ENCODE data around the gene SIRT2. TPM values are rescaled to one million over a fixed set of nuclear protein-coding genes. Genes with fewer than 3 reads are reported as not detected.
"Not testable (repeated sequence)": the region's sequence is repeated elsewhere in the genome, so short reads cannot be mapped to it uniquely, and the experiment has no call there.

SIRT2 gene
- total RNA-seq, 1 donor from 2014 or later = 45.2 TPM

DNA sequence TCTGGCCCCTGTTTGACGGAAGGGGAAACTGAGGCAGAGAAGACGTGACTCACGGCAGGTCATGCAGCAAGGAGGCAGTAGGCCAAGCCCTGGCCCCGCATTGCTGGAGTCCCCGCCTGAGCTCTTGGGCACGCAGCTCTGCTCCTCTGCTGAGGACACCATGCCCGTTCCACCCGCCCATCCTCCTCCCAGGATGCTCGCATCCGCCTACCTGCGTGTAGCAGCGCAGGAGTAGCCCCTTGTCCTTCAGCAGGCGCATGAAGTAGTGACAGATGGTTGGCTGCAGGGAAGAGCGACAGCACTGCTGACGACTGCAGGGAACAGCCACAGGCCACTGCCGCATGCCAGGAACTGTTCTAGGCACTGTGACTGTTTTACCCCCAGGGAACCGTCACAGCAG lies 10.5 kb downstream of the SIRT2 start:
- Mint-ChIP-seq H3K4me3 (no peak overlapping the region), H3K27me3 (ENCODE audit: low read depth) (no peaks in the 10 kb centered on the region), H3K4me1 (no peaks in the 10 kb centered on the region), H3K9me3 (no peaks in the 10 kb centered on the region), H3K27ac (no peak overlapping the region), H3K36me3 (peaks cover 7% of the 10 kb centered on the region)
- TF ChIP-seq, protein P1, sequence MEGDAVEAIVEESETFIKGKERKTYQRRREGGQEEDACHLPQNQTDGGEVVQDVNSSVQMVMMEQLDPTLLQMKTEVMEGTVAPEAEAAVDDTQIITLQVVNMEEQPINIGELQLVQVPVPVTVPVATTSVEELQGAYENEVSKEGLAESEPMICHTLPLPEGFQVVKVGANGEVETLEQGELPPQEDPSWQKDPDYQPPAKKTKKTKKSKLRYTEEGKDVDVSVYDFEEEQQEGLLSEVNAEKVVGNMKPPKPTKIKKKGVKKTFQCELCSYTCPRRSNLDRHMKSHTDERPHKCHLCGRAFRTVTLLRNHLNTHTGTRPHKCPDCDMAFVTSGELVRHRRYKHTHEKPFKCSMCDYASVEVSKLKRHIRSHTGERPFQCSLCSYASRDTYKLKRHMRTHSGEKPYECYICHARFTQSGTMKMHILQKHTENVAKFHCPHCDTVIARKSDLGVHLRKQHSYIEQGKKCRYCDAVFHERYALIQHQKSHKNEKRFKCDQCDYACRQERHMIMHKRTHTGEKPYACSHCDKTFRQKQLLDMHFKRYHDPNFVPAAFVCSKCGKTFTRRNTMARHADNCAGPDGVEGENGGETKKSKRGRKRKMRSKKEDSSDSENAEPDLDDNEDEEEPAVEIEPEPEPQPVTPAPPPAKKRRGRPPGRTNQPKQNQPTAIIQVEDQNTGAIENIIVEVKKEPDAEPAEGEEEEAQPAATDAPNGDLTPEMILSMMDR (IDR thresholded peaks at IDR 0.05; ENCODE audit: unreplicated experiment) = no peak
- DNase-seq (ENCODE audit: low spot score in 2 of 2, unreplicated experiment in 2 of 2) = no peak

DNA sequence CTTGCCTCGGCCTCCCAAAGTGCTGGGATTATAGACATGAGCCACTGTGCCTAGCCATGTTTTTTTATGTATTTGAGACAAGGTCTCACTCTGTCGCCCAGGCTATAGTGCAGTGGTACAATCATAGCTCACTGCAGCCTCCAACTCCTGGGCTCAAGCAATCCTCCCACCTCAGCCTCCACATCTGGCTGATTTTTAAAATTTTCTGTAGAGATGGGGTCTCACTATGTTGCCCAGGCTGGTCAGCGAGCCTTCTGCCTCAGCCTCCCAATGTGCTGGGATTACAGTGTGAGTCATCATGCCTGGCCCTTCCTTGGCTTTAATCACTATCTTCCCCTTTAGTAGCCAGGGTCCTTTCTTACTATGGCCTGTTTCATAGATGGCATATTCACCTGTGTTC lies 14.7 kb downstream of the SIRT2 start:
- not testable (repeated sequence) for H3K27me3 Mint-ChIP-seq (ENCODE audit: low read depth); H3K4me3 Mint-ChIP-seq; H3K9me3 Mint-ChIP-seq

DNA sequence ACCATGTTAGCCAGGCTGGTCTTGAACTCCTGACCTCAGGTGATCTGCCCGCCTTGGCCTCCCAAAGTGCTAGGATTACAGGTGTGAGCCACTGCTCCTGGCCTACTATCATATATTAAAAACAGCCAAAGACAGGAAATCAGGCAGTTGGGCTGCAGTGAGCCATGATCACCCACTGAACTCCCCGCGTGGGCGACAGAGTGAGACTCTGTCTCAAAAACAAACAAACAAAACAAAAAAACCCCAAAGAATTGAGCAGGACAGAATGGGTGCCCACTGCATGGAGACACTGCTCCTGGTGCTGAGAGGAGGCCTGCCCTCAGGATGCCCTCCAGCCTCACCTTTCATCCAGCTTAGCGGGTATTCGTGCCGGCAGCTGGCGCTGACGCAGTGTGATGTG lies 16.1 kb downstream of the SIRT2 start:
- Mint-ChIP-seq H3K27me3 (ENCODE audit: low read depth) (no peaks in the 10 kb centered on the region), H3K9me3 (no peaks in the 10 kb centered on the region), H3K4me1 (peaks cover under 1% of the 10 kb centered on the region), H3K27ac (no peak overlapping the region), H3K36me3 (peaks cover 14% of the 10 kb centered on the region), H3K4me3 (no peak overlapping the region)
- no peak for DNase-seq (ENCODE audit: low spot score in 2 of 2, unreplicated experiment in 2 of 2)
- TF ChIP-seq, protein P1 (IDR thresholded peaks at IDR 0.05; ENCODE audit: unreplicated experiment) = no peak

More for the DNA sequence above, 14.7 kb downstream of the SIRT2 start:
- not testable (repeated sequence) for DNase-seq (ENCODE audit: low spot score in 2 of 2, unreplicated experiment in 2 of 2); H3K4me1 Mint-ChIP-seq; H3K27ac Mint-ChIP-seq
- peaks cover 19% of the 10 kb centered on the region for H3K36me3 Mint-ChIP-seq

DNA sequence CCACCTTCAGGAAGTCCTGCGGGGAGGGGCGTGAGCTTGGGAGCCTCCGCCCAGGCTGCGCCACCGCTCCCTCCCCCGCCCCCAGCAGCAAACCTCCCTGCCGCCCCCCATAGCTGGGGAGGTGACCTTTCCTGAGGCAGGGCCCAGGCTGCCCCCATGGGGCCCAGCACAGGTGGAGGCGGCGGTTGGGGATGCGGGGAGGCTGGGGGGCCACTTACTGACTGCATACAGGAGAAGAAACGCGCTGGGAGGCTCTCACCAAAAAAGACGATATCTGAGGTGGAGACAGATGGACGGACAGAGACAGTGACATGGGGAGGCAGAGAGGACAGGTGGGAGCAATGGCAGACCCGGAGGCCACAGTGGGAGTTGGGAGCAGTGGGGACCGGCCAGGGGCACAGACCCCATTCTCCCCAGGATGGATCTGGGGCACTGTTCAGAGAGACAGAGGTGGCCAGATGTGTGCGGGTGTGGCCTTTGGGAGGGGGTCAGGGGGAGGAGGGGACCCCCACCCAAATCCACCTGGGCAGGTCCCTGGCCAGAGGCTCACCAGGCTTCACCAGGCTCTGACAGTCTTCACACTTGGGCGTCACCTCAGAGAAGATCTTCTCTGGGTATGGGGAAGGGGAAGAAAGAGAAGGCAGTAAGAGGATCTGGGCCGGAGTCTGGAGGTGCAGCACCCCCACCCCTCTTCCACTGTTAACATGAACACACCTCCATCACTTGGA lies 18.4 kb downstream of the SIRT2 start:
- Mint-ChIP-seq H3K27ac (no peak overlapping the region), H3K4me3 (no peak overlapping the region), H3K36me3 (peaks cover 14% of the 10 kb centered on the region), H3K4me1 (peaks cover 8% of the 10 kb centered on the region), H3K9me3 (no peaks in the 10 kb centered on the region), H3K27me3 (ENCODE audit: low read depth) (no peaks in the 10 kb centered on the region)
- TF ChIP-seq, protein P1 (IDR thresholded peaks at IDR 0.05; ENCODE audit: unreplicated experiment) = no peak
- DNase-seq (ENCODE audit: low spot score in 2 of 2, unreplicated experiment in 2 of 2) = no peak

DNA sequence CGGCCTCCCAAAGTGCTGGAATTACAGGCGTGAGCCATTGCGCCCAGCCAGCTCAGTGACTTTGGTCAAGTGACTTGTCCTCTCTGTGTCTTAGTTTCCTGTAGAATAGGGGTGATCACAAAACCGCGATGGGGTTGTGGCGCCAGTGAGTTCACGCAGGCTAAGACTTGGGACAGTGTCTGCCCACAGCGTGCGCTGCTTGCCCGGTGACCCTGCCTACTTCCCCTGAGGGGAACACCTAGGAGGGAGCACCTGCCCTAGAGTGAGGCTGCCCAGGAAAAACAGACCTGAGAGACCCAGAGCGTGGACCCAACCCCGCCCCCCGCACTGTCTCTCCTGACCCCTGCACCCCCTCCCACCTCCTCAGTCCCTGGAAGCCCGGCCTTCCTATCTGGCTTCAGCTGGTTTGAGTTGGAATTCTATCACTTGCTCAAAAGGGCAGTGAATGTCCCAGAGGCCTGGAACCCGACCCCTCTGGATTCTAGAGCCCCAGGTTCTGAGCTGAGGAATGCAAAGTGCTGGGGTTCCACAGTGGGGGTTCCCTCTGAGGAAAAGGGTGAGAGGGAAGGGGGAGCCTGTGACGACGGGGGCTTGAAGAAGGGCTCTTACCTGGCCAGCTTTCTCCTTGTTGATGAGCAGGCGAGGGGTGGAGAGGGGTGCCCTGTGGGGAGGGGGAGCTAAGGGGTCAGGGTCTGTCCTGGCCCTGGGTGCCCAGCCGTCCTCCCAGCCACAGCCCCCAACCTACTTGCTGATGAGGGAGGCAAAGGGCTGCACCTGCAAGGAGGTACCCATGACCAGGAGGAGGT lies 19.1 kb downstream of the SIRT2 start:
- Mint-ChIP-seq H3K27me3 (ENCODE audit: low read depth) (no peaks in the 10 kb centered on the region), H3K4me3 (no peak overlapping the region), H3K4me1 (peaks cover 8% of the 10 kb centered on the region), H3K27ac (no peak overlapping the region), H3K36me3 (peaks cover 14% of the 10 kb centered on the region), H3K9me3 (no peaks in the 10 kb centered on the region)
- TF ChIP-seq, protein P1 (IDR thresholded peaks at IDR 0.05; ENCODE audit: unreplicated experiment) = no peak
- no peak for DNase-seq (ENCODE audit: low spot score in 2 of 2, unreplicated experiment in 2 of 2)

DNA sequence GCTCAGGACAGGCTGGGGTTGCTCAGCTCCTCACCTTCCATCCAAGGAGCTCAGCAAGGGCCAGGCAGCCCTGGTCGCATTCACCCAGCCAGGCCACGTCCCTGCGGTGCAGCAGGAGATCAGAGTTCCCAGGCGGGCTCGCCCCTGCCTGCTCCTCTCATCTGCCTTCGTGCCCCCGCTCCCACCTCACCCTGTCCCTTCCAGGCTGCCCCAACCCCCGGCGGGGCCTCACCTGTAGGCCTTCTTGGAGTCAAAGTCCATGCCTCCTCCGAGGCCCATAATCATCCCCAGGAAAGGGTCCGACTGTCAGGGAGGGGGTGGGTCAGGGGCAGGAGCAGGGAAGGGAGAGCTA lies 20.0 kb downstream of the SIRT2 start:
- H3K27ac Mint-ChIP-seq = no peak overlapping the region
- H3K9me3 Mint-ChIP-seq = no peaks in the 10 kb centered on the region
- DNase-seq (ENCODE audit: low spot score in 2 of 2, unreplicated experiment in 2 of 2) = no peak
- no peaks in the 10 kb centered on the region for H3K27me3 Mint-ChIP-seq (ENCODE audit: low read depth)
- H3K4me1 Mint-ChIP-seq = peaks cover 8% of the 10 kb centered on the region
- peaks cover 14% of the 10 kb centered on the region for H3K36me3 Mint-ChIP-seq
- H3K4me3 Mint-ChIP-seq = no peak overlapping the region
- TF ChIP-seq, protein P1 (IDR thresholded peaks at IDR 0.05; ENCODE audit: unreplicated experiment) = no peak
